Bronchial epithelial cell (primary cell): Measurements from ENCODE around the gene TMEM242. TPM values are rescaled to one million over a fixed set of nuclear protein-coding genes. Genes with fewer than 3 reads are reported as not detected.

Source experiments
- DNase-seq: peaks from one replicate; pipeline ENCODE4 v3.0.0-alpha.2; 2010; ENCODE audit warnings: low read depth
- FAIRE-seq: peaks from 2 replicates; lab custom pipeline; 2011; peaks lifted over from hg19 to GRCh38; lab: Jason Lieb, UNC
- H3K27me3 ChIP-seq: 2 replicates; pipeline ENCODE4 v1.5.1; 2011; ENCODE audit warnings: low read length; ENCODE audit not compliant: control insufficient read depth, insufficient read depth
- H3K36me3 ChIP-seq: 2 replicates; pipeline ENCODE4 v1.5.1; 2011; ENCODE audit warnings: low read length; ENCODE audit not compliant: control insufficient read depth, insufficient read depth
- H3K4me3 ChIP-seq: 2 replicates; pipeline ENCODE4 v1.5.1; 2011; ENCODE audit warnings: mild to moderate bottlenecking, low read depth, low read length, control low read depth
- total RNA-seq: library from RNA; depleted of rRNA; stranded (reverse); fragments of >200 nt; gene quantifications from 2 replicates; pipeline ENCODE4 v1.2.1, GENCODE V29; 2014
- TF ChIP-seq, protein P1 (sequence below): IDR thresholded peaks from 2 replicates; pipeline ENCODE4 v1.5.1; 2011; ENCODE audit warnings: mild to moderate bottlenecking, moderate library complexity, low read length, control low read depth, inconsistent platforms; ENCODE audit not compliant: insufficient read depth, severe bottlenecking

The TMEM242 gene
- total RNA-seq, 1 donor from 2014 or later = 7.1 TPM

DNA sequence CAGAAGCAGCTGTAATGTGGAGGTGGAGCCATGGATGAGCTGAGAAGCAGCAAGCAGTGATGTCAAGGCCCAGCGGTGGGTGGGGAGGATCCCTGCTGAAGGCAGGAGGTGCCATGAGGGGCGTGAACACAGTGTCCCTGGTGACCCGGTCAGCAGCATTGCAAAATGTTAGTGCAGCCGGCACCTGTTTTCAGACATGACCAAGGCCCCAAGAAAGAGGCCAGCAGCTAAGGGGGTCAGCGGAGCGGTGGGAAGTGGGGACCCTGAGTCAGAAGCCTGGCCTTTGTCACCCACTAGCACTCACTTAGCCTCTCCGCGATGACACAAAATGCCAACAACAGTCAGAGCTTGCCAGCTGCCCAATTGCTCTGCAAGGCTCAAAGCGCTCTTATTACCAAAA lies 51.9 kb downstream of the TMEM242 start:
- H3K4me3 ChIP-seq = no peak overlapping the region
- no peaks in the 10 kb centered on the region for H3K27me3 ChIP-seq
- H3K36me3 ChIP-seq = no peaks in the 10 kb centered on the region
- TF ChIP-seq, protein P1, sequence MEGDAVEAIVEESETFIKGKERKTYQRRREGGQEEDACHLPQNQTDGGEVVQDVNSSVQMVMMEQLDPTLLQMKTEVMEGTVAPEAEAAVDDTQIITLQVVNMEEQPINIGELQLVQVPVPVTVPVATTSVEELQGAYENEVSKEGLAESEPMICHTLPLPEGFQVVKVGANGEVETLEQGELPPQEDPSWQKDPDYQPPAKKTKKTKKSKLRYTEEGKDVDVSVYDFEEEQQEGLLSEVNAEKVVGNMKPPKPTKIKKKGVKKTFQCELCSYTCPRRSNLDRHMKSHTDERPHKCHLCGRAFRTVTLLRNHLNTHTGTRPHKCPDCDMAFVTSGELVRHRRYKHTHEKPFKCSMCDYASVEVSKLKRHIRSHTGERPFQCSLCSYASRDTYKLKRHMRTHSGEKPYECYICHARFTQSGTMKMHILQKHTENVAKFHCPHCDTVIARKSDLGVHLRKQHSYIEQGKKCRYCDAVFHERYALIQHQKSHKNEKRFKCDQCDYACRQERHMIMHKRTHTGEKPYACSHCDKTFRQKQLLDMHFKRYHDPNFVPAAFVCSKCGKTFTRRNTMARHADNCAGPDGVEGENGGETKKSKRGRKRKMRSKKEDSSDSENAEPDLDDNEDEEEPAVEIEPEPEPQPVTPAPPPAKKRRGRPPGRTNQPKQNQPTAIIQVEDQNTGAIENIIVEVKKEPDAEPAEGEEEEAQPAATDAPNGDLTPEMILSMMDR = no peak
- DNase-seq (no peak), FAIRE-seq (no peak)

DNA sequence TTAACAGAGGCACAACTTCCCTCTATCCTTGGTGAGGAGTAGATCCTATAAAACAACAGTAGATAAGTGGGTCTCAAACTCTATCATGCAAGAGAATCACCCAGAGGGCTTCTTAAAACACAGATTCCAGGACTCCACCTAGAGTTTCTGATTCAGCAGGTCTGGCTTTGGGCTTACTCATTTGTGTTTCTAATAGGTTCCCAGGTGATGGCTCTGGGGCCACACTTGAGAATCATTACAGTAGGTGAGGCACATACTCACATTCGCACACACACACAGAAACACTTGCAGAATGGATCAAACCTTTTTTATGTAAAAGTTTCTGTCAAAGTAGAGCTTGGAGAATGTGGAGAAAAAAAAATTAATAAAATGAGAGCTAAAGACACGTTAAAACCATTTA lies 52.4 kb downstream of the TMEM242 start:
- DNase-seq (no peak), FAIRE-seq (no peak)
- Histone ChIP-seq H3K36me3 (no peaks in the 10 kb centered on the region), H3K27me3 (no peaks in the 10 kb centered on the region), H3K4me3 (no peak overlapping the region)
- TF ChIP-seq, protein P1 = no peak

DNA sequence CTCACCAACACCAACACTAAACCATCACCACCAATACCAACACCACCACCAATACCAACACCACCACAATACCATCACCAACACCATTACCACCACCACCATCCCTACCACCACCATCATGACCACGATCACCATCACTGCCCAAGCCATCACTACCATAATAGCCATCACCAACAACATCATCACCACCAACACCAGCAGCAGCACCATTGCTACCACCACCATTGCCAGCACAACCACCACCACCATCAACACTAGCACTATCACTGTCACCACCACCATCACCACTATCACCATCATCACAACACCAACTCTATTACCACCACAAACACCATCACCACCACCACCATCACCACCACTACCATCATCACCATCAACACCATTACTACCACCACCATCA lies 53.0 kb downstream of the TMEM242 start:
- FAIRE-seq = peak; percentile 32
- no peaks in the 10 kb centered on the region for H3K27me3 ChIP-seq

DNA sequence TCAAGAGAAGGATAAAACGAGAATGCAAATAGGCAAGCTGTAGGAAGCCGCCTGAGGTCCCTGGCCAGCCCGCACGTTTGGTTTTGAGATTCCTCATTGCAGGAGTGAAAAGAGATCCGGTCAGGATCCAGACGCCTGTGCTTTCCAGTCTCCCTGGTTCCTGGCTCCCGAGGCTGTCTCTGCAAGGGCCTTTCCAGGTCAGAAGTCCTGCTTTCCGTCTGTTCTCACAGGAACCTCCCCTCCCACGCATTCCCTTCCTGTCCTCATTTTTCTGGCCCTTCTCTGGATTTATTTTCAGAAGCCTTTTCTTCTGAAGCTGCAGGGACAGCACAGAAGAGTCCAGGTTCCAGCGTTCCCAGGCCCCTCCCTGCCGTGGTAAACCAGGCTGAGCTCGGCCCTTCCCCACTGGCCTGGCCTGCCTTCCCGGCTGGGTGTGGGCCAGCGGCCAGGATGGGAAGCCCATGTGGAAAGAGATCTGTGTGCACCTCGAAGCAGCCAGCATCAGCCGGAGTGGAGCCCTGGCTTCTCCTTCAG lies 54.0 kb downstream of the TMEM242 start:
- no peak for DNase-seq
- FAIRE-seq = no peak

More for the DNA sequence above, 53.0 kb downstream of the TMEM242 start:
- DNase-seq = no peak
- no peak overlapping the region for H3K4me3 ChIP-seq
- H3K36me3 ChIP-seq = no peaks in the 10 kb centered on the region
- TF ChIP-seq, protein P1 = no peak

DNA sequence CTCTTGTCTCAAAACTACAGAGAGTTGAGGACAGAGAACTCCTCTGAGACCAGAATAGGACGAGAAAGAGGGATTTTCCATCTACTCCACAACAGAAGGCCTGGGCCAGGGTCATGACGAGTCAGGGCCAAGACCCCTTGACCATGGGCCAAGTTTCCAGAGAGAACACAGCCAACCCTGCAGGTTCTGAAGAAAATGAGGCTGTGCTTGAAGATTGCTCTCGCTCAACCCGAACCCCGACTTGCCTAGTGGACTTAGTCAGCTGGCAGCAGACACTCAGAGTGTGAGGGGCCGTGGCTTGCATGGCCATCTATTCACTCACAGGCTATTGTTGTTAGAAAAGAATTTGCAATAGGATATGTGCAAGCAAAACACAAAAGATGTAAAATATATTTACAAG lies 54.5 kb downstream of the TMEM242 start:
- FAIRE-seq (no peak), DNase-seq (no peak)
- H3K4me3 ChIP-seq = no peak overlapping the region

More for the DNA sequence above, 54.0 kb downstream of the TMEM242 start:
- H3K4me3 ChIP-seq = no peak overlapping the region
- H3K36me3 ChIP-seq = no peaks in the 10 kb centered on the region
- no peaks in the 10 kb centered on the region for H3K27me3 ChIP-seq
- TF ChIP-seq, protein P1 = no peak

More for the DNA sequence above, 54.5 kb downstream of the TMEM242 start:
- TF ChIP-seq, protein P1 = no peak
- H3K36me3 ChIP-seq = no peaks in the 10 kb centered on the region
- no peaks in the 10 kb centered on the region for H3K27me3 ChIP-seq
